OCI-M2 (cell line): ENCODE results near the gene SPACA7.
"Not testable (repeated sequence)": the region's sequence is repeated elsewhere in the genome, so short reads cannot be mapped to it uniquely, and the experiment has no call there.

Experiments
- DNase-seq: peaks from one replicate; lab custom pipeline; 2025; ENCODE audit not compliant: unreplicated experiment; lab: John Stamatoyannopoulos, UW

The SPACA7 gene

GRCh38 chr13:112349681-112350080 lies 26.5 kb upstream of the SPACA7 start:
- DNase-seq = no peak

GRCh38 chr13:112350300-112350699 lies 25.9 kb upstream of the SPACA7 start:
- DNase-seq = no peak

GRCh38 chr13:112351825-112352224 lies 24.3 kb upstream of the SPACA7 start:
- no peak for DNase-seq

- DNase-seq = no peak
Measured at GRCh38 chr13:112353856-112354255, 22.3 kb upstream of the SPACA7 start.

GRCh38 chr13:112354330-112355273 lies 21.6 kb upstream of the SPACA7 start:
- no peak for DNase-seq

- no peak for DNase-seq
Measured at GRCh38 chr13:112355274-112355838, 20.8 kb upstream of the SPACA7 start.

- no peak for DNase-seq
Measured at GRCh38 chr13:112356190-112356589, 20.0 kb upstream of the SPACA7 start.

- DNase-seq = no peak
Measured at GRCh38 chr13:112358156-112358555, 18.0 kb upstream of the SPACA7 start.

GRCh38 chr13:112362021-112362420 lies 14.1 kb upstream of the SPACA7 start:
- no peak for DNase-seq

GRCh38 chr13:112363867-112364528 lies 12.2 kb upstream of the SPACA7 start:
- DNase-seq = no peak

- no peak for DNase-seq
Measured at GRCh38 chr13:112366907-112367646, 9.1 kb upstream of the SPACA7 start.

- DNase-seq = no peak
Measured at GRCh38 chr13:112368883-112369282, 7.3 kb upstream of the SPACA7 start.

GRCh38 chr13:112370311-112370710 lies 5.8 kb upstream of the SPACA7 start:
- DNase-seq = no peak

GRCh38 chr13:112374271-112374670 lies 1.9 kb upstream of the SPACA7 start:
- no peak for DNase-seq

- no peak for DNase-seq
Measured at GRCh38 chr13:112391746-112392145, 15.6 kb downstream of the SPACA7 start.

- DNase-seq = no peak
Measured at GRCh38 chr13:112392719-112393118, 16.6 kb downstream of the SPACA7 start.

GRCh38 chr13:112395022-112395421 lies 18.9 kb downstream of the SPACA7 start:
- DNase-seq = not testable (repeated sequence)

GRCh38 chr13:112395941-112396340 lies 19.8 kb downstream of the SPACA7 start:
- DNase-seq = not testable (repeated sequence)

GRCh38 chr13:112397108-112397507 lies 21.0 kb downstream of the SPACA7 start:
- DNase-seq = no peak

- not testable (repeated sequence) for DNase-seq
Measured at GRCh38 chr13:112398347-112398746, 22.2 kb downstream of the SPACA7 start.

- DNase-seq = not testable (repeated sequence)
Measured at GRCh38 chr13:112409828-112410227, 33.7 kb downstream of the SPACA7 start.
